Peyer's patch (tissue), 4 donors: ENCODE measurements around the gene RPL22. TPM values are rescaled to one million over a fixed set of nuclear protein-coding genes. Genes with fewer than 3 reads are reported as not detected.
A peak's percentile ranks its signal among the peaks of the same experiment; 100 is the strongest.

Experiments
- DNase-seq, 3 donors: peaks; one replicate each; pipeline ENCODE4 v3.0.0-alpha.2; 2017 to 2019
- H3K27ac ChIP-seq, 4 donors: fragments of 200-600 bp; sonication (generic); one replicate each; pipeline ENCODE4 v1.5.1; 2016 to 2019
- H3K27me3 ChIP-seq, 2 donors: fragments of 200-600 bp; sonication (generic); one replicate each; pipeline ENCODE4 v1.5.1; 2019
- H3K36me3 ChIP-seq, 3 donors: fragments of 200-600 bp; sonication (generic); one replicate each; pipeline ENCODE4 v1.5.1; 2016 to 2019
- H3K4me1 ChIP-seq, 4 donors: fragments of 200-600 bp; sonication (generic); one replicate each; pipeline ENCODE4 v1.5.1; 2016 to 2019
- H3K4me3 ChIP-seq, 4 donors: fragments of 200-600 bp; sonication (generic); 1 replicate in 3 of 4; 2 replicates in 1 of 4; pipeline ENCODE4 v1.5.1; 2016 to 2019; ENCODE audit warnings: mild to moderate bottlenecking in 1 of 4
- H3K9me3 ChIP-seq, 4 donors: fragments of 200-600 bp; sonication (generic); one replicate each; pipeline ENCODE4 v1.5.1; 2016 to 2019; ENCODE audit warnings: mild to moderate bottlenecking in 1 of 4
- CTCF ChIP-seq, 6 experiments: fragments of 450-650 bp in 4 of 6; fragments of 200-600 bp in 2 of 6; sonication (generic) in 1 of 6; IDR thresholded peaks; one replicate each; pipeline ENCODE4 v1.5.1; 2017 to 2019; ENCODE audit warnings: antibody characterized with exemption in 6 of 6, mild to moderate bottlenecking in 3 of 6, moderate library complexity in 1 of 6
- POLR2A ChIP-seq, 2 donors: fragments of 450-650 bp; IDR thresholded peaks; one replicate each; pipeline ENCODE4 v1.5.1; 2017; ENCODE audit warnings: antibody characterized with exemption in 2 of 2, mild to moderate bottlenecking in 2 of 2, moderate library complexity in 2 of 2
- total RNA-seq, 4 donors: library from RNA; depleted of rRNA; stranded (reverse); fragments of >200 nt; gene quantifications; one replicate each; pipeline ENCODE4 v1.1.0, GENCODE V29; 2016

Gene RPL22
- total RNA-seq, 4 donors from 2014 or later, result 78.1 to 170 (median 99.0) TPM

GRCh38 chr1:6245869-6246496 lies 46.6 kb upstream of the RPL22 start:
- H3K27ac ChIP-seq, result peak overlapping the region in 1 of 4 donors; percentile 12
- no peak for TF ChIP-seq POLR2A (IDR thresholded peaks at IDR 0.05)
- no peak for TF ChIP-seq CTCF (IDR thresholded peaks at IDR 0.05)
- peak overlapping the region in 3 of 4 donors; percentile 7 to 23 (median 20) for H3K4me3 ChIP-seq
- peaks cover 0 to 45% of the 10 kb centered on the region in 2 donors for H3K27me3 ChIP-seq
- peaks cover 4 to 43% (median 21%) of the 10 kb centered on the region in 4 donors for H3K4me1 ChIP-seq
- no peaks in the 10 kb centered on the region for H3K9me3 ChIP-seq
- no peaks in the 10 kb centered on the region for H3K36me3 ChIP-seq
- DNase-seq, result peak in 2 of 3 donors; percentile 67 to 75

GRCh38 chr1:6245086-6245868 lies 45.9 kb upstream of the RPL22 start:
- H3K36me3 ChIP-seq, result no peaks in the 10 kb centered on the region
- peak; percentile 53 to 89 (median 85) for DNase-seq
- H3K27ac ChIP-seq, result no peak overlapping the region
- H3K4me1 ChIP-seq, result peaks cover 4 to 42% (median 21%) of the 10 kb centered on the region in 4 donors
- peaks cover 0 to 45% of the 10 kb centered on the region in 2 donors for H3K27me3 ChIP-seq
- TF ChIP-seq POLR2A (IDR thresholded peaks at IDR 0.05) (no peak), CTCF (IDR thresholded peaks at IDR 0.05) (peak; percentile 48 to 97 (median 88))
- H3K4me3 ChIP-seq, result peak overlapping the region in 3 of 4 donors; percentile 7 to 23 (median 20)
- no peaks in the 10 kb centered on the region for H3K9me3 ChIP-seq

- DNase-seq, result peak in 1 of 3 donors; percentile 44
- TF ChIP-seq CTCF (IDR thresholded peaks at IDR 0.05) (no peak), POLR2A (IDR thresholded peaks at IDR 0.05) (no peak)
- H3K36me3 ChIP-seq, result no peaks in the 10 kb centered on the region
- H3K27ac ChIP-seq, result no peak overlapping the region
- H3K4me1 ChIP-seq, result peaks cover 4 to 36% (median 21%) of the 10 kb centered on the region in 4 donors
- no peaks in the 10 kb centered on the region for H3K9me3 ChIP-seq
- no peak overlapping the region for H3K4me3 ChIP-seq
- peaks cover 0 to 45% of the 10 kb centered on the region in 2 donors for H3K27me3 ChIP-seq
These were observed 45.1 kb upstream of the RPL22 start for GRCh38 chr1:6244401-6245049.

- no peak within 1 kb of the TSS for H3K4me3 ChIP-seq
- peaks cover 0 to 45% of the 10 kb centered on the region in 2 donors for H3K27me3 ChIP-seq
- DNase-seq, result peak in 1 of 3 donors; percentile 41
- H3K9me3 ChIP-seq, result no peaks in the 10 kb centered on the region
- no peak for TF ChIP-seq POLR2A (IDR thresholded peaks at IDR 0.05)
- TF ChIP-seq CTCF (IDR thresholded peaks at IDR 0.05), result no peak
- peaks cover 4 to 32% (median 18%) of the 10 kb centered on the region in 4 donors for H3K4me1 ChIP-seq
- no peak within 1 kb of the TSS for H3K27ac ChIP-seq
- H3K36me3 ChIP-seq, result no peaks in the 10 kb centered on the region
These were observed 44.6 kb upstream of the RPL22 start, which contains the start of gene HES3 for GRCh38 chr1:6243993-6244392. TSS of gene HES3 (plus strand) at chr1:6244179. CDS start at chr1:6244366, 187 bp downstream.

- H3K4me3 ChIP-seq, result no peak overlapping the region
- peaks cover 0 to 45% of the 10 kb centered on the region in 2 donors for H3K27me3 ChIP-seq
- TF ChIP-seq POLR2A (IDR thresholded peaks at IDR 0.05) (no peak), CTCF (IDR thresholded peaks at IDR 0.05) (no peak)
- H3K4me1 ChIP-seq, result peaks cover 4 to 29% (median 17%) of the 10 kb centered on the region in 4 donors
- H3K36me3 ChIP-seq, result no peaks in the 10 kb centered on the region
- no peaks in the 10 kb centered on the region for H3K9me3 ChIP-seq
- no peak overlapping the region for H3K27ac ChIP-seq
- no peak for DNase-seq
These were observed 43.8 kb upstream of the RPL22 start for GRCh38 chr1:6243053-6243834.
